NCI-H345 treated with DMSO at 0.1 percent for 48 hours (cell line): ENCODE data around the gene SIGLEC12.
"Not testable (repeated sequence)": the region's sequence is repeated elsewhere in the genome, so short reads cannot be mapped to it uniquely, and the experiment has no call there.

Experiments
- DNase-seq: peaks from one replicate; lab custom pipeline; 2025; ENCODE audit not compliant: unreplicated experiment; lab: John Stamatoyannopoulos, UW

SIGLEC12 gene

DNA sequence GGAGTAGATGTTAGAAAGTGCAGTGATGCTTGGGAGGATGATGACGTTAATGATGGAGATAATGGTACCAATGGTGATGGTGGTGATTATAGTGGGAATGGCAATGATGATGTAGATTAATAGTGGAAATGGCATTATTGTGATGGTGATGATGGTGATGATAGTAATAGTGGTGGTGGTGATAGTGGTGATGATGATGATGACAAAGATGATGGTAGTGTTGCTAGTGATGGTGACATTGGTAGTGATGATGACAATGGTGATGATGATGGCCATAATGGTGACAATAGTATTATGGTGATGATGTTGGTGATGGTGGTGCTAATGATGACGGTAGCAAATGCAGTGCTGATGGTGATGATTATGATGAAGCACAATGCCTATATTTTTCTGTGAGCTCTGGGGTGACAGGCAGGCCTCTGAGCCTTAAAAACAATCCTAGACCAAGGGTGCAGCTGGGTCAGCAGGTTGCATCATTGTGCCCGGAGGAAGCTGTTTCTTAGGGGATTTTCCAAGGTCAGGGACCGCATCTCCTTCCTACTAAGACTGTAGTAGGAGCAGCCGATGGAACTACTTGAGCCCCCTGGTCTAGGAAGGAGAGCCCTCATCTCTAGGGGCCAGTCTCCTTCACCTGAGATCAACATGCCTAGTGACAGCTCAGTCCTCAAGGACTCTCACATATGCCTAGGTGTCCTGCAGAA is 15.5 kb downstream of the SIGLEC12 start:
- no peak for DNase-seq

DNA sequence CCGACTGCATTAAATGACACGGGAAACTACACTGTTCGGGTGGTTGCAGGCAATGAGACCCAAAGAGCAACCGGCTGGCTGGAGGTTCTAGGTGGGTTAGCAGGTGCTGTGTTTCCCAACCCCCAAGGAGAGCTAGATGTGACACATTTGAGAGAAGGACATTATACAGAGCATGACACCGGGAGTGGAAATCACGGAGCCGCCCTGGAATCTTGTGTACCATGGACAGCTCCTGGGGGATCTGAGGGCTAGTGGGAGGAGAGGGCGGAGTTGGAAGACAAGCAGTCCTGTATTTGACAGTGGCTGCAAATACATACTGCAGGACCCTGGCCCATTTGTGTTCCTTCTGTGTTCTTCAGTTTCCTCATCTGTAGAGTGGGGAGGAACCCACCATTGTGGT is 21.0 kb downstream of the SIGLEC12 start:
- DNase-seq: no peak

DNA sequence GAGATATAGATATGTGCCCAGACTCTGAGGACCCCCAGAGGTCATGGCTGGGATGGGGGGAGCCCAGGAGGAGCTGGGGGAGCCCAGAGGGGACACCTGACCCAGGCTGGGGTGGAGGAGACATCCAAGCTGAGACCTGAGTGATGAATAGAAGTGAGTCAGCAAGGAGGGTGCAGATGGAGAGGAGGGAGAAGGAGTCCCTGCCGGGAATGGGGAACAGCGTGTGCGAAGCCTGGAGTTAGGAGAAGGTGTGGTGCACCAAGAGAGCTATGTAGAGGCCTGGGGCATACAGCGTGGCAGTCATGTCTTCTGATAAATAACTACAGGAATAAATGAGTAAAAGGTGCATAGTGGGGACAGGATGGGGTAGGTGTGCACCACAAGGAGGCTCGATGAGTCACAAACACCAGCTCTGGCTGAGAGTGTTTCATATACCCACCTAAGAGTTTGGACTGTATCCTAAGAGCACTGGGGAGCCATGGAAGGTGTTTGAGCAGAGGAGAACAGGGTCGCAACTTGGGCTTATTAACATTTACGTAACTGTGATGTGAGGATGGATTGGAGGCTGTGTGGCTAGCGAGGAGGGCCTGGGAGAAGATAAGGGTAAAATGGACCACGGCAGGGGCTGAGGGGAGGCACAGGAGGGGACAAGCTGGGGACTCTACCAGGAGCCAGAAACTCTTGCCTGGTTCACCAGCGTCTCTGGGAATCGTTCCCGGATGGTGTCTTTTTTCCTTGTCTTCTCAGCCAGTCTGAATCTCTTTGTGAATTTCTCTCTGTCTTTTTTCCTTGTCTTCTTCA is 21.9 kb downstream of the SIGLEC12 start:
- DNase-seq: no peak

DNA sequence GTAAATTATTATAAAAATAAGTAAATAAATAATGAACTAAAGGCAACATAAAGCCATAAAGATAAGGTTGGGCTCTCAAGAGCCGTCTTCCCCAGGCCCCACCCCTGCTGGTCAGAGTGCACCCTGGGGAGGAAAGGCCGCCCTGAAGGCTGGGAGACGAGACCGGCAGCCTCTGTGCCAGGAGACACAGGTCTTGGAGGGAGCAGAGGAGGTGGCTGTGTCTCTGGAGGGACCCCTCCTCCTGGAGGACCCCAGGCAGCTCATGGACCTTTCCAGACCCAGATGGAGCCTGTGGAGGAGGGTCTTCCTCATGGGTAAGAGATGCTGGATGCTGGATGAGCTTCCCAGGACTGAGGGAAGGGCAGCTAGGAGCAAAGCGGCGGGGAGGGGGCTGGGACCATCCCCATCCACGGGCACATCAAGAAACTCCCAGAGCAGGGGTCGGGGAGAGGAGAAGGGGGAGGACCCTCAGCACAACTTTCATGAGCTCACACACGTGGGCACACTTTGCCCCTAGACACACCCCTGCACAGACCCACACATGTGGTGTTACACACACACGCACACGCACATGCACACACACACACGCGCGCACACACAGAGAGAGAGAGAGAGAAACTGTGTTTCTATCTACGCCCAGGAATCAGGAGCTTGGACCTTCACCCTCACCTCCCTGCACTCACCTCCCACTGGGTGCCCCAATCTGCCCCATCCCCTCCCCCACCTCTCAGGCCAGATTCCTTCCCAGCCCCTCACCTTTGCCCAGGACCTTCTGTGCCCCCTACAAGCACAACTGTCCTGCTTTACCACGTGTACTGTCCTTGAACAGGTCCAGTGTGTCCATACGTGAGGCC is 23.0 kb downstream of the SIGLEC12 start, which contains the start of gene CEACAM18:
Gene CEACAM18, plus strand, starts transcription at position 159 of the 854 bp plus-strand sequence.
- no peak for DNase-seq

DNA sequence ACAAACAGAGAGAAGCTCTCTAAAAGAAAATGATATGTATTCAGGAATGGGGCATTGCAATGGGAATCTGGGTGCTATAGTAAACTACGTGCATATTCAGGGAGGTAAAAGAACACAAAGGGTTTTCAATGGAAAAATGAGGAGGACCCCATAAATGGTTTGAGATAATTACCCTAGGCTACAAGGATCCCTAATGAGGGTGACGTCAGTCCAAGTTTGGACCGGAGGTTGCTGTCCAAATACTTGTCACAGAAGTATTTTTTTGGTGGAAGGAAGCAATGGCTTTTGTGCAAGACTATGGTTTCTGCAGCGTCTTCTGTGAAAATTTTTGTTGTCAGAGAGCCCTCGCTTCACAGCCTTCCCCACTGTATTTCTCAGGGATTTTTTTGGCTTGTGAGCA is 24.3 kb downstream of the SIGLEC12 start:
- DNase-seq: no peak

DNA sequence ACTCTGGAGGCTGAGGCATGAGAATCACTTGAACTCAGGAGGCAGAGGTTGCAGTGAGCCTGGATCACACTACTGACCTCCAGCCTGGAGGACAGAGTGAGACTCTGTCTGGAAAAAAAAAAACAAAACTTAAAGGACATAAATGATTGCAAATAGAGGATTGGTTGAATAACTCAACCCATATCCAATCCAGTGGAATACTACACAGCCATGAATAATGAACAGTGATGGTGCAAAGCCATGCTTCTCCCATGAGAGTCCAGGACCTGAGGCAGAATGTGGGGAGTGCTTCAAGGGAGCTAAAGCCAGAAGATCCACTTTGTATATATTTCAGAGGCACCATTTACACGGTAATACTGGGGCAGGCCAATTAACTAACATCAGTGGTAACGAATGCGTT is 25.4 kb downstream of the SIGLEC12 start:
- DNase-seq: no peak

DNA sequence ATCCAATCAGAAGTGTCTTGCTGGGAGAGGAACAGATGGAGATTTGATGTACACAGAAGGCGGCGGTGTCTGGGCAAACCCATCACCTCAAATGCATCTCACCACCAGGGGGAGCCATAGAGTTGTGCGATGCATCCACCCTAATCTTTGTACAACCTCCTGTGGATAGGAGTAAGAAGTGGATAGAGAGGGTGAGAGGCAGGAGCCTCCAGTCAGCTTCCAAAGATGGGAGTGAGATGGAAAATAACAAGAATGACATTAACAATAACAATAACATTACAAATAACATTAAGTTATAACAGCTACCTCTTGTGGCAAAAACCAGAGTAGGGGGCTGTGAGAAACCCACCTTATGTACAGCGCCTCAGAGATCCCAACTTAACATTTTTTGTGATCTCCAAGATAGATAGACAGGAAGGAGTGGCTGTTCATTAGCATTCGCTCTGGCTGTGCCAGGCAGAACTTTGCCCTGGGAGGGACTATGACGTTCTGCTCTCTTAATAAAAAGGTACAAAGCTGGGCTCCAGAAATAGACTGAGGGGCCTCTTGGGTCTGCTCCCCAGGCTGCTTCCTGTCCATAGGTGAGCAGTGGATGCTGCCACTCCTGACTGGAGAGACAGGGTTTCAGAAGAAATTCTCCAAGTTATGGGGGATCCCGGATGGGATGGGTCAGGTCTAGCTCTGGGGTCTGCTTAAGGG is 28.4 kb downstream of the SIGLEC12 start:
- DNase-seq: peak; percentile 3

DNA sequence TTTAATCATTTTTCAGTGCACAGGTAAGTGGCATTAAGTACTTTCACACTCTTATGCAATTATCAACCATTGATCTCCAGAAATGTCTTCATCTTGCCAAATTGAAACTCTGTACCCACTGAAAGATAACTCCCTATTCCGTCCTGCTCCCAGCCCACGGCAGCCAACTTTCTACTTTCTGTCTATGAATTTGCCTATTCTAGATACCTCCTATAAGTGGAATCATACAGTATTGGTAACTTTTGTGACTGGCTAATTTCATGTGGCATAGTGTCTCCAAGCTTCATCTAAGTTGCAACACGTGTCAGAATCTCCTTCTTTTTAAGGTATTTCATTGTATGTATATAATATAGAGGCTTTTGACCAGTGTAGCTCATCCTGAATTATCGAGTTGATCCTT is 29.0 kb downstream of the SIGLEC12 start:
- no peak for DNase-seq

DNA sequence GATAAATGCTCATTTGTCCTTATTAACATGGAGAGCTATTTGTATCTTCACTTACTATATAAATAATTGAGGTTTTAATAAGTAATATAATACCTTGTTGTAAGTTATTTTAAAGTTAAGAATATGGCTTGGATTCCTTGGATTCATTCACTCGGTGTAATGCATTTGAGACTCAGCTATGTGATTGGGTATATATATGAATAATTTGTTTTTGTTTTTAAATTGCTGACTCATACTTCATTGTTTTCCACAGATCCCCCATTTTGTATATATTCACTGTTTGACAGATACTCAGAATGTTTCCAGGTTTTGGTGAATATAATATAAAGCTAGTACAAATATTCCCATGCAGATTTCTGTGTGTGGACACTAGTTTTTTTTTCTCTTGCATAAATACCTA is 30.1 kb downstream of the SIGLEC12 start:
- no peak for DNase-seq

DNA sequence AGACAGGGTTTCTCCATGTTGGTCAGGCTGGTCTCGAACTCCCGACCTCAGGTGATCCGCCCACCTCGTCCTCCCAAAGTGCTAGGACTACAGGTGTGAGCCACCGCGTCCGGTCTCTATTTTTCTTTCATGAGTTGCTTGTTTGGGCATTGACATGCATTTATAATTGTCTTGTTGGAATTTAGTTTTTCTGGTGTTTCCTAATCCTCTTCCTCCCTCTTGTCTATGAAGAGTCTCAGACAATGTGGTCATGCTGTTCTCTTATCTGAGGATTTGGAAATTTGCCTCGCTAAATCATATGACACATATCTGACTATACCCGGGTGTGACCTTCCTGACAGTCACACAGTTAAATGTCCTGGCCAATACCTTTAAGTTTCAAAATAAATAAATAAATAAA is 30.6 kb downstream of the SIGLEC12 start:
- no peak for DNase-seq

DNA sequence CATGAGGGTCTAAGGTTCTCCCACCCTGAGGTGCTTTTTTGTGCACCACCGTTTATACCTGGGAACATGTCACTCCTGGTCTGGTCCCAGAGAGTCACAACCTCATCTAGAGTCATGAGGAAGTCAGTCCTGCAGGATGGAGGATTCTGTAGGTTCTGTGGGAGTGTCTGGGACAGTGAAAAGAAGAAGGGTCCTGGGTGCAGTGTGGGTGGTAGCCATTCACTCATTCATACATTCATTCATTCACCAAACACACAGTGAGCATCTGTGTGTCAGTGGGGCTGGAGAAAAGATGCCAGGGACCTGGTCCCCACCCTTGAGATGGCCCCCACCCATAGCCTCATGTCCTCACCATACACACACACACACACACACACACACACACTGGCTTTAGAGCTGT is 32.0 kb downstream of the SIGLEC12 start:
- DNase-seq: no peak

DNA sequence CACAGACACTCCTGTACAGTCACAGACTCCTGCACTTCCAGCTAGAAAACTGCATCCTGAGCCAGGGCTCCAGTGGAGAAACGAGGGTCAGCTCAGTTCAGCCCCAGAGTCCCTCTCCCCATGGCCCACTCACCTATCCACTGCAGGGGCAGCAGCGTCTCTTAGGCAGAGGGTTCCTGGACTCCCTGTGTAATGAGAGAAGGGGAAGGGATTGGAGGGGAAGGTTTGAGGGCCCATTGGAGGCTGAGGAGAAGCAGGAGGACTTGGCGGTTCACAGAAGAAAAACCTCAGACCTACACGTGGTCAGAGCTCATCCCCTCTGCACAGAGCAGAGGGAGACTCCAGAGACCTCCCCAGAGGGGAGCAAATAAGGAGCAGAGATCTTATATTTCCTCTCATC is 32.4 kb downstream of the SIGLEC12 start:
- DNase-seq: no peak

DNA sequence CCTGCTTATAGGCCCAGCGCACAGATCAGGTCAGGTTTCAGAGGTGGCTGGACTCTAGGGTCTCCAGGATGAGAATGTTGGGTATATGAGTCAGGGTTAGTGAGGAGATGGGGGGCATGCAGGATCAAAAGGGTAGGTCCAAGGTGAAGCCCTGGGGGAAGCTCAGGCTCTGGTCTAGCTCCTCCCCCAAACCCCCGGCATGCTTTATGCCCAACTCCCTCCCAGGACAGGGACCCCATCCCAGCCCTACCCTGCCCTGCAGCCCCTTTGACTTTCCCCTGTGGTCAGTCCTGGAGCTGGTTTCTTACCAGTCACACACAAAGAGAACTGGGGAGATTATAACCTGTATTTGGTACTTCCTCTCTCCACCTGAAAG is 33.1 kb downstream of the SIGLEC12 start:
- DNase-seq: no peak

DNA sequence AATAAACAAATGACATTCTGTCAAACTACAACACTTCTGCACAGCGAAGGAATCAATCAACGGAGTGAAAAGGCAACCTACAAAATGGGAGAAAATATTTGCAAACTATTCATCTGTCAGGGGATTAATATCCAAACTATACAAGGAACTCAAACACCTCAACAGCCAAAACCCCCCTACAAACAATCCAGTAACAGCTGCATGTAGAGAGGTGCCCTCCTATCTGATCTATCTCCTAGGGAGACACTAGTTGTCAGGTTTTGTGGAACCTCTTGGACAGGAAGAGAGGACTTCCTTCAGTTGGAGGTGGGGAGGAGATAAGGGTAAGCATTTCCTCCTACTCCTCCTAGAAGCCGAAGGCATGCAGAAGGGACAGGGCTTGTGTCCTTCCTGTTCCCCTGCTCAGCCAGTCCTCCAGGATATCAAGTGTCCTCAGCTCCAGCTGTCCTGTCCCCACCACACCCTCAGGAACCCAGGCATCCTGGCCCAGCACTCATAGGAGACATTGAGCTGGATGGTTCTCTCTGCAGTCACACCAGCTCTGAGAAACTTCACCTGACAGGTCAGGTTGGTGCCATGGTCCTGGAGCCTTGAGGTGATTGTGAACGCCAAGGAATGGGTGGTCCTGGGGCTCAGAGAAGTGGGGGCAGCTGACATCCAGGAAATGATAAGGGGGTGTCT is 33.6 kb downstream of the SIGLEC12 start:
- DNase-seq: no peak

DNA sequence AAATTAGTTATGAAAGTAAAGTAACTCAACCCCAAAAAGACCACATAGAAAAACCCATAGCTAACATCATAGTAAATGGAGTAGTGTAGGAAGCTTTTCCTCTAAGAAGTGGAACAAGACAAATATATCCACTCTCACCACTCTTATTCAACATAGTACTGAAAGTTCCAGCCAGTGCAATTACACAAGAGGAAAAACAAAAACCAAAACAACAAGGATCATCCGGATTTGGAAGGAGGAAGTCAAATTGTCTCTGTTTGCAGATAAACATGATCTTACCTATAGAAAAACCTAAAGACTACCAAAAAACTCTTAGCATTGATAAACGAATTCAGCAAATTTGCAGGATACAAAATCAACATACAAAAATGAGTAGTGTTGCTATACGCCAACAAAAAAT is 34.9 kb downstream of the SIGLEC12 start:
- no peak for DNase-seq

DNA sequence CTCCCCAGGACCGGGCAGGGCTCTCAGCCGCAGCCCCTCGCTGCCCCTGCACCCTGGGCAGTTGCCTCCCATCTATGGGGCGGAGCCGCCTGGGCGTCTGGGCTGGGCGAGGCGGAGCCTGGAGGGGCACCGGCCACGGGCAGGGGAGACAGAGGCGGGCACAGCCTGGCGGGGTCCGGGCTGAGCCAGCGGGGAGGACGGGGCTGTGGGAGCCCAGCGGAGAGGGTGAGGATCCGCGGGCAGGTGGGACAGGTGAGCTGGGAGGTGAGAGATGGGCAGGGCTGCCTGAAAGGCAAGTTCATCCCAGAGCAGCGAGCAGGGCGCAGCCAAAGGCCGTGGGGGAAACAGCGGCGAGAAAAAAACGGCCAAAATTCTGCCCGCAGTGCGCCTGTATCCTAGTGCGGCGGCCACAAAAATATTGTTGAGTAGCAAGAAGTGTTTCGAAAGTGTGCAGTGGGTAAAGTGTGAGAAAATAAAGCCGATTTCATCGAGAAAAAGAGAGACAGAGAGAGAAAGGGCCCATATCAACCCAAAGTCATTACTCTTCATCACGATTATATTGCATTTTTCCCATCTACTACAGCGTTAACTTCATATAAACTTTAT is 37.5 kb downstream of the SIGLEC12 start:
- not testable (repeated sequence) for DNase-seq

DNA sequence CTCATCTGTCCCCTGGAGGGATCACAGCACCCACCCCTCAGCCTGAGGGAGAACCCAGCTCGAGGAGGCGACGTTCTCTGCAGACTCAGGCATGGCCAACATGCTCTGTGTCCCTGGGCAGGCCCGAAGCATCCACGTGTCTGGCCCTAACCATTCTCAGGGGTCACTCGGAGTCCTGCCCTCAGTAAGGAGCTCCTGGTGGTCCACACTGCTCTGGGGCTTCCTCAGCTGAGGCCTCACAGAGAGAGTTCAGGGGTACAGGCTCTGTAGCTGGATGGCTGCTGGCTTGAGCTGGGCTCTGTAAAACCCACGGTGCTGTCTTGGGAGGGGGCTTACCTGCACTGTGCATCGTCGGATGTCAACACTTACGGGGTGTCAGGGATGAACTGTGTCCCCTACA is 38.9 kb downstream of the SIGLEC12 start:
- no peak for DNase-seq

DNA sequence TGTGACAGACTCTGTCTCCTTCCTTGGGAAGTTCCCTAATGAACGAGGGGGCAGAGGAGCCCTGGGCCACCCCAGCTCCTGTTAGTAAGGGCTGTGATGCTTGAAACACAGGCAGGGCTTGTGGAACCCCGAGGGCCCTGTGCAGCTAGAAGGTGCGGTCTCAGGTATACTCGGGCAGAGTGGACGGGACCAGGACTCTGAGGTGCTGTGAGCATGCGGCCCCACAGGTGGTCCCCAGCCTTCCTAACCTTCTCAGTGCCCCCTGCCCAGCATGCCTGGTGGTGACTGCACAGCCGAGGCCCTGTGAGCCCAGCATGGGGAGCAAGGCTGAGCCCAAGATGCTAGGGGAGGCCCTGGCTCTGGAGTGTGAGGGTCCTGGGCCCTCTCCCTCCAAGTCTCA is 39.3 kb downstream of the SIGLEC12 start:
- no peak for DNase-seq

DNA sequence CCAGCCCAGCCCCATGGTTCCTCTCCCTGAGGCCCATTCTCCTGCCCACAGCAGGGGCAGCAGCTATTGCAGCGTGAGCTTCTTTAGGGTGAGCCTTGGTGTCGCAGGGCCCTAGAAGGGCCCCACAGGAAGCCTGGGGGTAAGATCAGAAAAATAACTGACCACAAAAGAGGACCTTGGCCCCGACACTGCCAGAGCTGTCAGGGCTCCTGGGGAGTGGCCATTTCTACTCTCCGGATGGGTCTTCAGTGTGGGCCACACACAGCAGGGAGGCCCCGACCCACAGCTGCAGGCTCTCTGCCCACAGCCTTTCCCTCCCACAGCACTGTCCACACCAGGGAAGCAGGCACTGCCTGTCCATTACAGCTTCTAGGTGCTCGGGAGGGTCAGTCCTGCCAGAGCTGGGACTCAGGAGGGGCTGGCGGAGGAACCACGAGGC is 39.9 kb downstream of the SIGLEC12 start:
- no peak for DNase-seq
